NCI-H1694 treated with DMSO at 0.1 percent for 48 hours (cell line): ENCODE data around the gene LHFPL6.

ENCODE experiments used
- DNase-seq: peaks from one replicate; lab custom pipeline; 2025; lab: John Stamatoyannopoulos, UW

LHFPL6 gene

GRCh38 chr13:39602614-39603366, at the start of gene LHFPL6:
Gene LHFPL6, minus strand, starts transcription at chr13:39603193.
- peak; percentile 37 for DNase-seq

- no peak for DNase-seq
Measured at GRCh38 chr13:39646122-39646521, 43.1 kb upstream of the LHFPL6 start.

GRCh38 chr13:39641645-39642044, 38.7 kb upstream of the LHFPL6 start:
- no peak for DNase-seq

GRCh38 chr13:39637890-39638289, 34.9 kb upstream of the LHFPL6 start:
- no peak for DNase-seq

- DNase-seq = no peak
Measured at GRCh38 chr13:39635564-39635963, 32.6 kb upstream of the LHFPL6 start.

- DNase-seq = no peak
Measured at GRCh38 chr13:39632994-39633393, 30.0 kb upstream of the LHFPL6 start.

GRCh38 chr13:39631307-39631706, 28.3 kb upstream of the LHFPL6 start:
- no peak for DNase-seq

- DNase-seq = no peak
Measured at GRCh38 chr13:39623466-39623865, 20.5 kb upstream of the LHFPL6 start.

- DNase-seq = no peak
Measured at GRCh38 chr13:39618561-39618960, 15.6 kb upstream of the LHFPL6 start.

- DNase-seq = peak; percentile 76
Measured at GRCh38 chr13:39616087-39616694, 13.2 kb upstream of the LHFPL6 start.

- DNase-seq = peak; percentile 73
Measured at GRCh38 chr13:39612023-39612637, 9.1 kb upstream of the LHFPL6 start.

GRCh38 chr13:39607876-39608275, 4.9 kb upstream of the LHFPL6 start:
- no peak for DNase-seq

GRCh38 chr13:39605677-39606320, 2.8 kb upstream of the LHFPL6 start:
- no peak for DNase-seq

GRCh38 chr13:39604756-39605155, 1.8 kb upstream of the LHFPL6 start:
- no peak for DNase-seq

- DNase-seq = no peak
Measured at GRCh38 chr13:39603424-39603947, 493 bp upstream of the LHFPL6 start.

GRCh38 chr13:39602277-39602613, 748 bp downstream of the LHFPL6 start:
- peak; percentile 35 for DNase-seq

- no peak for DNase-seq
Measured at GRCh38 chr13:39601636-39602035, 1.4 kb downstream of the LHFPL6 start.

- no peak for DNase-seq
Measured at GRCh38 chr13:39600766-39601165, 2.2 kb downstream of the LHFPL6 start.

- no peak for DNase-seq
Measured at GRCh38 chr13:39599842-39600241, 3.2 kb downstream of the LHFPL6 start.

- no peak for DNase-seq
Measured at GRCh38 chr13:39599012-39599411, 4.0 kb downstream of the LHFPL6 start.

- no peak for DNase-seq
Measured at GRCh38 chr13:39597838-39598237, 5.2 kb downstream of the LHFPL6 start.

- no peak for DNase-seq
Measured at GRCh38 chr13:39596685-39597084, 6.3 kb downstream of the LHFPL6 start.

GRCh38 chr13:39596176-39596575, 6.8 kb downstream of the LHFPL6 start:
- no peak for DNase-seq
